Lower leg skin (tissue), 3 donors: ENCODE data around the gene ORC4.
A peak's percentile ranks its signal among the peaks of the same experiment; 100 is the strongest.

Experiments used
- POLR2A ChIP-seq, 2 donors: fragments of 450-650 bp; IDR thresholded peaks; one replicate each; pipeline ENCODE4 v1.6.1; 2016 to 2017; ENCODE audit warnings: antibody characterized with exemption in 2 of 2, mild to moderate bottlenecking in 1 of 2, moderate library complexity in 1 of 2
- TF ChIP-seq, protein P1 (sequence below), 3 donors: fragments of 450-650 bp; IDR thresholded peaks; one replicate each; pipeline ENCODE4 v1.5.1; 2016; ENCODE audit warnings: antibody characterized with exemption in 3 of 3, mild to moderate bottlenecking in 3 of 3, moderate library complexity in 2 of 3

DNA sequence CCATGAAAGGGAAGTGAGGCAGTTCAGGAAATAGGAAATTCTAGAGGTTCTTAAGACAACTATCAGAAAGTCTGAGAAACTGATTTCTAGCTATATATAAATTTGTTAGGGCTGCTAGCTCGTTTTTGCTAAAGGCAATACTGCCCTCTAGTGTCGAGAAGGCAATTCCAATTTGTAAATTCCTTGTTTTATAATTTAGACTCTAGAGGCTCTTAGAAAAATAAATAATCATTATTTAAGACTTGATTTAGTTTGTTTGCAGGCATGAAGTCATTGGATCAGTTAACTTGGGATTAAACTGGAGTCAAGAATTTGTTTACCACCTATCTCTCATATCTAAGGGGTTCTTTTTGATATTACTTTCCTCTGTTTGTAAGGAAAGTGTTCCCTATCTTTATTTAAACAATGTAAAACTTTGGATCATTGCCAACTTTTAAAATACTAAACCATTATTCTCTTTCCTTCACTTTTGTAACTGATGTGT is 109.5 kb downstream of the ORC4 start:
- no peak for TF ChIP-seq POLR2A (IDR thresholded peaks at IDR 0.05)
- TF ChIP-seq, protein P1, sequence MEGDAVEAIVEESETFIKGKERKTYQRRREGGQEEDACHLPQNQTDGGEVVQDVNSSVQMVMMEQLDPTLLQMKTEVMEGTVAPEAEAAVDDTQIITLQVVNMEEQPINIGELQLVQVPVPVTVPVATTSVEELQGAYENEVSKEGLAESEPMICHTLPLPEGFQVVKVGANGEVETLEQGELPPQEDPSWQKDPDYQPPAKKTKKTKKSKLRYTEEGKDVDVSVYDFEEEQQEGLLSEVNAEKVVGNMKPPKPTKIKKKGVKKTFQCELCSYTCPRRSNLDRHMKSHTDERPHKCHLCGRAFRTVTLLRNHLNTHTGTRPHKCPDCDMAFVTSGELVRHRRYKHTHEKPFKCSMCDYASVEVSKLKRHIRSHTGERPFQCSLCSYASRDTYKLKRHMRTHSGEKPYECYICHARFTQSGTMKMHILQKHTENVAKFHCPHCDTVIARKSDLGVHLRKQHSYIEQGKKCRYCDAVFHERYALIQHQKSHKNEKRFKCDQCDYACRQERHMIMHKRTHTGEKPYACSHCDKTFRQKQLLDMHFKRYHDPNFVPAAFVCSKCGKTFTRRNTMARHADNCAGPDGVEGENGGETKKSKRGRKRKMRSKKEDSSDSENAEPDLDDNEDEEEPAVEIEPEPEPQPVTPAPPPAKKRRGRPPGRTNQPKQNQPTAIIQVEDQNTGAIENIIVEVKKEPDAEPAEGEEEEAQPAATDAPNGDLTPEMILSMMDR (IDR thresholded peaks at IDR 0.05) = peak in 1 of 3 donors; percentile 44
